ENCODE results near the gene LPXN.

The LPXN gene

DNA sequence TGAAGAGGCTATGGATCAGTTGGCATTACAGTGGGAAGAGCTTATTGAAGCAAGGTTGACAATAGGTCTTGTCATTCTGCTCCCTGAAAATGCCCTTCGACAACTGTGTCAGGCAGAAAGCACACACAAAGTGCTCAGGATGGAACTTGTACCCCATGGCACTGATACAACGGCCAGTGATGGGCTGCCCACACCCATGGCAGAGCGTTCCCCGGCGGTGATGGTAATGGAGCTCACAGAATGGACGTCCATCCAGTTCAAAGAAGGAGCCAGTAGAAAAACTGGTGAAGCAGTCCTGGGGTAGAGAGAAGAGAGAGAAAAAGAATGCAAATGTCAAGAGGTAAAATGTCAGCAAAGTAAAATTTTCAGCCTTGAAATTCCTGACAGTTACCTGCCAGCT lies 48.2 kb downstream of the LPXN start:
- H3K27ac ChIP-seq, result no peak overlapping the region
- H3K4me3 ChIP-seq, result no peak overlapping the region

DNA sequence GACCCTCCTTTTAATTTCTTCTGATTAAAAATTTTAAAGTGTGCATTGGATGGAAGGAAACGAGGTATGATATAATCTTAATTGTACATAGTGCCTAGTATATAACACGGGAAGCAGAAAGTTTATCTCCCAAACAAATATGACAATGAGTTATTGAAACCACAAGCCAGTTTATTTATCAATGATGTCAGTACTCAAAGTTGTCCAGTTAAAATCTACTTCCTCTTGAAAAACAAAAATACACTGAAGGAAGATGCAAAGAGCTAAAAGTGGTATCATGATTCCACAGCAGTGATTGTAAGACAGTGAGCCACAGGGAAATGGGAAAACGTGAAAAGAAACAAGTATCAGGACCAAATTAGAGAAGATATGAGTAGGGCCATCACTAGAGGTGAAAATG lies 48.9 kb downstream of the LPXN start:
- Histone ChIP-seq H3K27ac (no peak overlapping the region), H3K4me3 (no peak overlapping the region)

DNA sequence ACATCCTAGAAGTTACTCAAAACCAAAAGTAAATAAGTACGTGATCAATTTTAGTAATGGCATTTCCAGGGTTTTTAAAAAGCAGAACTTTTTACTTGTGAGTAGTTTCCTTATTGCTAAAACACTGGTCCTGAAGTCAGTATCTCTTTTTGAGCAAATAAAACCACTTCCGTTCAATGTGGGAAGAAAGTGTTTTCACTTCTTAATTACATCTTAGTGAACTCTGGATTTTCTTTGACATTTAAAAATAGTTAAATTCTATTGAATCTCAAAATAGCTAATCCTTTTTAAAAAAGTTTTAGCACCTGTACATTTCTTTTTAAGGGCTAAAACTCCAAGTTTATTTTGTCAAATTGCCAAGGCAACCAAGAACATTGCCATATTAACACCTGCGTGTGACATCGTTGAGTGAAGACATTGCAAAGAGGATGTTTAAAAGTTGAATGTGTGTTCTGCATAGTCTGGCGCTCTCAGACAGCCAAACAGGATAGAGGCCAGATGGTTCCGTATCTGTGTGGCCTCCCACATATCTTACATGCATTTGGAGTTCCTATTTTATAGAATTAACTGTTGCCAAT lies 50.5 kb downstream of the LPXN start:
- Histone ChIP-seq H3K27ac (peak overlapping the region in 7 of 21 experiments; percentile 13 to 48 (median 32)), H3K4me3 (no peak overlapping the region)

DNA sequence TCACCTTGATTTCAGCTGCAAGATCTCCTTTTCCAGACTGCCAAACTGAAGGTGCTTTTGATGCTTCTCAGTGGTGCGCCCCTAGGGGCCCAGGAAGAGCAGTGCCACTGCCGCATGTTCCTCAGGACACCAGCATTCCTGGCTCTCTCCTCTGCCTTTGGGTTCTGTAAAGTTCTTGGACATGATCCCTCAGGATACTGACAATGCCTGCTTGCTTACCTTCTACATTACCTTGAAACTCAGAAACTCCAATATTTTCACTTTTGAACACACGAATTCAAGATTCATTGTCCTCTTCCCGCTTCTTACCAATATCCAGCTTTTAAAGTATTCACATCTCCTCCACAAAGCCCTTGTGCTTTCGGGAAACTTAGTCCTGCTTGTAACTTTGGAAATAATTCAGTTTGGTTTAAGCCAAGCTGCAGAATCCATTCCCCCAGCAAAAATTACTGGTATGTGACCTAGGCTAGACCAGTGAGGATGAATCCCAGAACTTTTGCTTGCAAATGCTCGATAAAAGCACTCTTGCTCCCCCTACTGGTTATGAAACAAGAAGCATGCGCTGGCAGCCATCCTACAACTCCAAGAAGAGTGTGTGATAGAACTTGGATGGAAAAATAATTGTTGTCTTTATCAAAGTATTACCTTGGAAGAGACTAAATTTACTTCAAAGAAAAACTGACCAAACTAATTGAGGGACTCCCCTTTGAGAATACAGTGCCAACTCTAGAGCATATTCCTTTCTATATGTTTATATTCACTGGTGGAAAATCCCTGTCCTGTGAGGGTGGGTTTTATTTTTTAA lies 51.2 kb downstream of the LPXN start:
- no peak overlapping the region for H3K4me3 ChIP-seq
- peak overlapping the region in 6 of 21 experiments; percentile 24 to 56 (median 36) for H3K27ac ChIP-seq

DNA sequence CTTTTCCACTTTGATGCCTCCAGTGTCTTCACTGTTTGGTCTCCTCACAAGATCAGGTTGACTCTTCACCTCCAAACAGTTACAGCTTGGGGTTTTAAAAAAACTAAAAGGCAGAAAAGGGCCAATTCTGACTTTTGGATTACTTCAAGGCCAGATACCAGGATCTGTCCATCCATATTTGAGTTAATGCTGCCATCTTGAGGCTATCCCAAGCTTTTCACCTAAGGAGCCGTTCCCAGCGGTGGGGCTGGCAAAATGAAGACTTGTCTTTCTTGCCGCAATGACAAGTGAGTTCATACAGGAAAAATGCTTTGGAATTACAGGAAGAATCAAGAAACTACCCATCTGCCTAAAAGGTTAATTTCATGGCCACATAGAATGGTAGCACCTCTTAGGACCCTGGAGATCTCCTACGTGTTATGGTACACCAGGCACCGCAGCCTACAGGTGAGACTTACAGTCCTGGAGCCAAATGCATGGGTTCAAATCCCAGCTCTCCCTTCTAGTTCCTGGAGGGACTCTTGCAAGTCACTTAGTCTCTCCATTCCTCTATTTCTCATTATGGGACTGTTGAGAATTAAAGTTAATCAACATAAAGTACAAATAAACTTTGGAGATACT lies 61.8 kb downstream of the LPXN start:
- H3K4me3 ChIP-seq, result no peak overlapping the region
- H3K27ac ChIP-seq, result no peak overlapping the region

DNA sequence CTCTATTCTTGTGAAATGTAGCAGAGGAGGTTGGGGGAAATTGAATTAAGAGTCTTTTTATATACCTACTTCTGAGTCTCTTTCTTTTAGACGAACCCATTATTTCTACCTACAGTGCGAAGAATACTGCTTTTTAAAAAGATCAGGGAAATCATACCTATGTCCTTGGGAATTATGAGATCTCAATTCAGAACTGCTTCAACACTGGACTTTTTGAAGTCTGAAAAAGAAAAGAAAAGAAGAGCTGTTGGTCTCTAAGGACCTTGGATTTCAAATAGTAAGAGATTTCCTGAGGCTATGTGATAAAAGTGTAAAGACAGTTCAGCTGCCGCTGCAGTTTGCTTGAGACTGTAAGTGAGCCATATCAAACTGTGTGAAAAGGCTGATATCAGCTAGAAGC lies 64.0 kb downstream of the LPXN start:
- no peak overlapping the region for H3K4me3 ChIP-seq
- H3K27ac ChIP-seq, result no peak overlapping the region

DNA sequence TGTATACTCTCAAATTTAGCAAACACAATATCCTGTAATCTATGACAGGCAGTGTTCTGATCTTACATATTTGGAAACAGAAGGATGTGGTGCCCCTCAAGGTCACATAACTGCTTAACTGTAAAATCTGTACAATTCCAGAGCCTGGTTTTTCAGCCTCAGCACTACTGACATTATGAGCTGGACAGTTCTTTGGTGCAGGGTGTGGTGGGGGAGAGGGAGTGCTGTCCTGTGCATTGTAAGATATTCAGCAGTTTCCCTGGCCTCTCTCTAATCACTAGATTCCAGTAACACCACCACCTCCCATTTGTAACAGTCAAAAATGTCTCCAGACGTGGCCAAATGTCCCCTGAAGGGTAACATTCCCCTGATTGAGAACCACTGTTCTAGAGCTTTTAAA lies 65.9 kb downstream of the LPXN start:
- Histone ChIP-seq H3K4me3 (no peak overlapping the region), H3K27ac (no peak overlapping the region)

DNA sequence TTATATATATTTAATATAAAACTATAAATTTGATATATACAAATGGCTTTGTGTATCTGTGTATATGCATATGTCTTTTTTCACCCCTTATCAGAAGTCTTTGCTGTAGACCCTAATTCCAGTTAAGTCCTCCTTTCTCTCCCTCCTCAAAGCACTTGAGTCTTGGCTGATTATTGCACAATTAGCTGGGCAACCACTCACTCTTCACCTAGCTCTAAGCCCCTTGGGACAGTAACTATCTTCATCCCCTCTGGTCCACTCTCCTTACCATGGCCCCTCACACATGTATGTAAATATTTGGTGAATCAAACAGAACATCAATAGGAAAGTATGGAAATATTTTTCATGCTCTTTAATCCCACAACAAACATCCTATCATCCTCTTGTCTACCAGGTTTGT lies 66.8 kb downstream of the LPXN start:
- H3K27ac ChIP-seq, result no peak overlapping the region
- H3K4me3 ChIP-seq, result no peak overlapping the region

DNA sequence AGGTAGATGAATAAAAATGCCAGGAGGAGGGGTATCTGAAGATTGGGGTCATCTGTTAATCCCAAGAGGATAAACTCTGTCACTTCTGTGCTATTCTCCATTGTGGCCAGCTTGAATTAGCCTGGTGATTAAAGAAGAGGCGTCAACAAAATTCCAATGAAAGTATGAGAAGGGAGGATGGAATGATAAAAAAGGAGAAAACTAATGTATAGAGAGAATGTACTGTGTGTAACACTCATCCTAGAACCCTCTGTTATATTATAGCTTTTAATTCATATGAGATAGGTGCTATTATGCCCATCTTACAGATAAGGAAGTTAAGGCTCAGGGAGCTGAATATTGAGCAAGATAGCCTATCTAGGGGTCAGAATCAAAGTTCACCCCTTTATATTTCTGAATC lies 67.7 kb downstream of the LPXN start, which contains the start of gene OR5B21:
Gene OR5B21 (minus strand): TSS at position 101 of the 400 bp plus-strand sequence. CDS start 0 bp downstream, at position 101.
- no peak within 1 kb of the TSS for H3K27ac ChIP-seq
- no peak within 1 kb of the TSS for H3K4me3 ChIP-seq

DNA sequence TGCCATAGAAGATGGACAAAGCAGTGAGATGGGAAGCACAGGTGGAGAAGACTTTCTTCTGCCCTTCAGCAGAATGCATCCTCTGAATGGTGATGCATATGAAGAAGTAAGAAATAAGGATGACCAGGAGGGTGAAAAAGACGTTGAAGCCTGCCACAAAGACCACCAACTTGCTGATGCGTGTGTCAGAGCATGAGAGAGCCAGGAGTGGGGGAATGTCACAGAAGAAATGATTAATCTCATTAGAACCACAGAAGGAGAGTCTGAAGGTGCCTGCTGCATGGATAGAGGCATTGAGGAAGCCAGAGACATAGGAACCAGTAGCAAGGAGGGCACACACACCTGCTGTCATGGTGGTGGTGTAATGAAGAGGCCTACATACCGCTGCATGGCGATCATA lies 68.3 kb downstream of the LPXN start:
- Histone ChIP-seq H3K27ac (no peak overlapping the region), H3K4me3 (no peak overlapping the region)

DNA sequence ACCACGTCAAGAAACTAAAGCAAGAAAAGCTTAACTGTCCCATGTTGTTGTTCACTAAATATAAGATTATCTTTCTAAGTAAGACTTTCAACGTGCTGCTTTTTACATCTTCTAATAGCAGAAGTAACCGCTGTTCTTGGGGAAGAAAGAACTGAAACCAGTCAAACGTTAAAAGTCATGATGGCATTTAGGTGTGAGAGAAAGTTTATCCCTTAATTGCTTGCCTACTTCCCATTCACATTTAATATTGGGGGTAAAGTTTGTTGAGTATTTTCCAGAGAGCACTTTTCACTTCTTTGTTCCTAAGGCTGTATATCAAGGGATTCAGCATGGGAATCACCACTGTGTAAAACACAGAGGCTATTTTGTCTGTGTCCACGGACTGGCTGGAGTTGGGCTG lies 68.7 kb downstream of the LPXN start:
- Histone ChIP-seq H3K4me3 (no peak overlapping the region), H3K27ac (no peak overlapping the region)

DNA sequence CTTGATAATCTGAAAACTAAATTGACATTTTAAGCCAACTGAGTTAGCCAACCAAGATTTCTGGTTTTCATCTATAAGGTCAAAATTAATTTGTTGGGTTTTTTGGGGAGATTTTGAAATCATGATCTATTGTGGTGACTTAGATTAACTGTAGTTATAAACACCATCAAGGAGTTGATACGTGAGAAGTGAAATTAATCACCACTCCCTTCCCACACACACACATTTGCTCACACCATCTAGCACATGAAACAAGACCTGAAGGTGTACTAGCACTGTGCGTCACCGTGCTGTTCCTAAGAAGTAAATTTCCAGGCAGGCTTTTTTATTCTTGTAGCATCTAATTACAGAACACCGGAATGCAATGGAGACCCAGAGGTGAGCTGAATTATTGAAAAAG lies 69.8 kb downstream of the LPXN start:
- no peak overlapping the region for H3K27ac ChIP-seq
- no peak overlapping the region for H3K4me3 ChIP-seq

DNA sequence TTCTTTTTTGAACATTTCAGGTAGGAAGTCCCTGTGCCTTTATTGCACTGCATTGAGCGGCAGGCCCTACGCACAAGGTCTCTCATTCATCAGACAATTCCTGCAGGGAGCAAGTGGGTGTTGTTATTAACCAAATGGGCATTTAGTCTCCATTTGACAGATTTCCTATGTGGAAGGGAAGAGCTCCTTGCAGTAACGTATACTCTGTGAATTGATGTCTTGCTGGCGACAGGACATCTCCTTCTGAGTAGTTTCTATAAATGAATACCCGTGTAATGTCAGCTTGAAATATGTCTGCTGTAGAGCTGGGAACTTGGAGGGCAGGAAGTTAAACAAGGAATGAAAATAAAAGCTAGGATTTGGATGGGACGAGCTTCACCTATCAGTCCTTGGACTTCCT lies 71.4 kb downstream of the LPXN start:
- Histone ChIP-seq H3K27ac (no peak overlapping the region), H3K4me3 (no peak overlapping the region)

DNA sequence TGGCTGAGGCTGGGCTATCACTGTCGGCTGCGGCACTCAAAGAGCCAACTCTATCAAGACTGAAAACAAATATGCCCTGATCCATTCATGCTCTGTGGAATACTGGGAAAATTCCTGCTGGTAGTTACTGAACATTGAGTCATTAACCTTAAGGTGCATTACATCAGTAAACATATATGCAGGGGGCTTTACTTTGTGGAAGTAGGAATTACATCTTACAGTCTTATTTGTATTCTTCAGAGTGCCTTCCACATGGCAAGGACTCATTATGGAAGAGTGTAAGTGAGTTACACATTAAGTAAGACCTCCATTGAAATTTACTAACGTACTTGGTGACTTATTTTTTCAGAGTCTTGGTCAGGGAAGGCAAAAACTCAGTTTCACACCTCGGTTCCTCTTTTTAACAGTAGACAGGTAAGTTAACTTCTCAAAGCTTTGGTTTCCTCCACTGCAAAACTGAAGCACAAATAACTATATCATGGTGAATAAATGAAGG lies 72.2 kb downstream of the LPXN start:
- no peak overlapping the region for H3K27ac ChIP-seq
- no peak overlapping the region for H3K4me3 ChIP-seq

DNA sequence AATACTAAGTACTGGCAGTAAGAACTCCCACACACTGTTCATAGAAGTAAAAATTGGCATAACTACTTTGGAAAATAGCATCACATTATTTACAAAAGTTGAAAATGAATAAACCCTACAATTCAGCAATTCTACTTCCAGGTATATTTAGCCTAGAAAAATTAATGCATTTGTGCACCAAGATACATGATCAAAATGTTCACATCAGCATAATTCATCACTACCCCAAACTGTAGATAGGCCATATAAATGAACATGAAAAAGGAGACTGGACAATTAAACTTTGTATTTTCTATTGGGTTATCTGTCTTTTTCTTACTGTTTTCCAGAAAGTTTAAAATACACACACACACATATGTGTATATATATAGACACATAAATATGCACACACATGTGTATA lies 73.7 kb downstream of the LPXN start:
- Histone ChIP-seq H3K27ac (no peak overlapping the region), H3K4me3 (no peak overlapping the region)

DNA sequence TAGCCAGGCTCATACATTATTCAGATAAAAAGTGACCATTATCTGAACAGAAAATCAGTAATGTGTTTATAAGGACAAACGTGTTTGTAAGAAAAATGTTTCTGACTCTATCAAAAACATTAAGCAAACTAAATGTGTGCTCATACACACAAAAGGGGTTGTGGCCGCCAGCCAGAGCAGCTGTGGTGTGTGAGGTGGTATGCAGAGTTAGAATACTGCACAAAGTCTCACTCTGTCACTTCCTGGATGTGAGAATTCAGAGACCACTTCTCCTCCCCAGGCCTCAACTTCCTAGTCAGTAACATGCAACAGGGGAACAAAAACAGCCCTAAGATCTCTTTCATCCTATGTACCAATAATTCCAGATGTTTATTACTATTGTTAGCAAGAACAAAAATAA lies 77.2 kb downstream of the LPXN start:
- Histone ChIP-seq H3K27ac (peak overlapping the region in 1 of 21 experiments; percentile 59), H3K4me3 (no peak overlapping the region)

DNA sequence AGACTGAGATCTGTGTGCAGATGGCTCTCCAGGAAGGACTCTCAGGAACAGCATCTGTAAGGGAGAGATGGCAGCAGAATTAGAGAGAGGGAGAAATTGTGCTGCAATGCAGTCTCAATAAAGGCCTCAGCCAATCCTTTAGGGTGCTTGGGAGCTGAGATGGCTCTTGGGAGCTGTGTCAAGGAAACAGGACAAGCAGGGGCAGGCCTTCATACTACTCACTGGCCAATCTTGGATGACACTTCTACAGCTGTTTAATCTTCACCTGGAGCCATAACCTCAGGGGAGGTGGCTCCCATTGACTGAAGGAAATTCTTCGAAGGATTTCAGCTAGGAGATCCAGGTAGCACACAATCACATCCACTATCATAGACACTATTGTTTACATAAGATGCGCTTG lies 77.7 kb downstream of the LPXN start:
- Histone ChIP-seq H3K27ac (peak overlapping the region in 1 of 21 experiments; percentile 59), H3K4me3 (no peak overlapping the region)

DNA sequence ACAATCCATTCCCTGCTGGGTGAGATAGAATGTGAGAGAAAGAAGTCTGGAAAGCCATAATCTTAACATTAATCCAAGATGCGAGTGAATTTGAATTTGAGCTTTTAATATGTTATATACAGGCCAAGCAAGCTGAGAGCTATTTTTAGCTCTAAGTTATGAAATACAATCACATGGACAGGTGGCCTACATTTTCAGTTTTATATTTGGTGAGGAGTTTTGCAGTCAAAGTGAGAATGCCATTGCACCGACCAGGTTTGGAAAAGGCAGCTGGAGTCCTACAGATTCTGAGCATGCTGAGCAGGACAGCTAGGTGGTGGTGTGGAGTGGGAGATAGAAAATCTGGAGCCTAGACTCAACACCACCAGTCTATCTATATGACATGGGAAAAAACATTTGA lies 79.8 kb downstream of the LPXN start:
- no peak overlapping the region for H3K27ac ChIP-seq

DNA sequence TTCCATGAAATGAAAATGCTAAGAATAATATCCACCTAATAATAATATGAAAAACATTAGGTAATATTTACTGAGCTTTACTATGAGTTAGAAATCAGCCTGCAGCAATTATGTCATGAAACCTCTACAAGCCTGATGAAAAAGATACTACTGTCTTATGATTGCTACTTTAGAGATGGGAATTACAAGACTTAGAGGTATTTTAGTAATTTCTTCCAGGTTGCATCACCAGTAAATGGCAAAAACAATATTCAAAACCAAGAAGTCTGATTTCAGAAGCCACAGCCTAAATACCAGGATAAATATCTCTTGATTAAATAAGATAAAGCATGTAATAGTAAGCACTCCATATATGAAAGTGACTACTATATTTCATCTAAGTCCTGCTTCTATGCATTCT lies 81.6 kb downstream of the LPXN start:
- Histone ChIP-seq H3K27ac (no peak overlapping the region), H3K4me3 (no peak overlapping the region)

More for the DNA sequence above, 79.8 kb downstream of the LPXN start:
- H3K4me3 ChIP-seq, result no peak overlapping the region

DNA sequence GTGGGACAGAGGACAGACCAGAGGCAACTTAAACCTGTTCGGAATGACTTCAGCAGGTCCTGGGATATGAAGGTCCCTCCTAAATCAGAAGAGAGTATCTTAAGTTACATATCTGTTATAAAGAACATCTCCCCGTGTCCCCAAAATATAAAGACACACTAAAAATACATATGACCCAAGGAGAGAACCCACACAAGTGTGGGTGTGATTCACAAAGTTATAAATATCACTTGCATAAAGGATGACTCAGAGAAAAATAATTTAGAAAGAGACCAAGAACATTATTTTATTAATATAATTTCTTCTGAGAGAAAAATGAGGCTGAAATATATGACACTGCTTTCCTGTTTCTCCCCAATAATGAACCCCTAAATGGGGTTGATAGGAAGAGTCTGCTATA lies 82.0 kb downstream of the LPXN start:
- Histone ChIP-seq H3K4me3 (no peak overlapping the region), H3K27ac (no peak overlapping the region)

DNA sequence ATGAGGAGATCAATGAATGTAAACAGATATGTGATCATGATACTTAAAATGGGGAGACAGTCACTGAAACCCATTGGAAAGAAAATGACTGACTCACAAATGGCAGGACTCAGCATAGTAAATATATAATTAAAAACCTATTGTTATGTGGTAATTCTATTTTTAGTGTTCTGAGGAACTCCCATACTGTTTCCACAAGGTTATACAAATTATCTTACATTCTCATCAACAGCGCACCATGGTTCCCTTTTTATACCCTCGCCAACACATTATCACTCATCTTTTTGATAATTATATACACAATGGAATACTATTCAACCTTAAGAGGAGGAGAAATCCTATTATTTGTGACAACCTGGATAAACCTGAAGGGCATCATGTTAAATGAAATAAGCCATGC lies 84.8 kb downstream of the LPXN start:
- Histone ChIP-seq H3K4me3 (no peak overlapping the region), H3K27ac (no peak overlapping the region)
